Measurements from ENCODE around the gene ZDHHC8.
A peak's percentile ranks its signal among the peaks of the same experiment; 100 is the strongest.

Gene ZDHHC8

GRCh38 chr22:20115691-20116375, 15.8 kb upstream of the ZDHHC8 start, which contains the start of gene RANBP1:
TSS of gene RANBP1 (plus strand) at chr22:20116104. CDS start at chr22:20116185, 81 bp downstream.
- no peak for DNase-seq

DNA sequence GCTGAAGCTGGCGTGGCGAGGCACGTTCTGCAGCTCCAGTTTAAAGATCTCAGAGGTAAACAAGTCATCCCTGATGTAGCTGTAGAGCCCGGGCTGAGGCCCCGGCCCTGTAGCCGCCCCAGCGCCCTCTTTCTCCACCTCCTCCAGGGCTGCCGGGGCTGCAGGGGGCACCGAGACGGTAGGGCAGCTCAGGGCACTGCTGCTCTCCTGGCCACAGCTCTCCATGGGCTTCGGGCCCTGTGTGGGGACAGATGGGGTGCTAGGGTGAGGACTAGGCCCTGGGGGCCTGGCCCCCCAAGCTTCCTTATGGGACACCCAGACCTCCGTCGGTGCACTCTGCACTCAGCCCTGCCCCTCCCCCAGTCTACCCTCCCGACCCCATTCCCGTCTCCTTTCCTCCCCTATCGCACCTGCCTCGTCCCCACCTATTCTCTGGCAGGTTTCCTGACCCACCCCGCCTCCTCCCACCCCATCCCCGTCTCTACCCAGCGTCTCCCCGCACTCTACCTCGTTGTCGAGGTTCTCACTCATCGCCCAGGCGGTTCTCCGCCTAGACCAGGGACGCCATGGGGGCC, 15.1 kb upstream of the ZDHHC8 start:
- no peak for DNase-seq

DNA sequence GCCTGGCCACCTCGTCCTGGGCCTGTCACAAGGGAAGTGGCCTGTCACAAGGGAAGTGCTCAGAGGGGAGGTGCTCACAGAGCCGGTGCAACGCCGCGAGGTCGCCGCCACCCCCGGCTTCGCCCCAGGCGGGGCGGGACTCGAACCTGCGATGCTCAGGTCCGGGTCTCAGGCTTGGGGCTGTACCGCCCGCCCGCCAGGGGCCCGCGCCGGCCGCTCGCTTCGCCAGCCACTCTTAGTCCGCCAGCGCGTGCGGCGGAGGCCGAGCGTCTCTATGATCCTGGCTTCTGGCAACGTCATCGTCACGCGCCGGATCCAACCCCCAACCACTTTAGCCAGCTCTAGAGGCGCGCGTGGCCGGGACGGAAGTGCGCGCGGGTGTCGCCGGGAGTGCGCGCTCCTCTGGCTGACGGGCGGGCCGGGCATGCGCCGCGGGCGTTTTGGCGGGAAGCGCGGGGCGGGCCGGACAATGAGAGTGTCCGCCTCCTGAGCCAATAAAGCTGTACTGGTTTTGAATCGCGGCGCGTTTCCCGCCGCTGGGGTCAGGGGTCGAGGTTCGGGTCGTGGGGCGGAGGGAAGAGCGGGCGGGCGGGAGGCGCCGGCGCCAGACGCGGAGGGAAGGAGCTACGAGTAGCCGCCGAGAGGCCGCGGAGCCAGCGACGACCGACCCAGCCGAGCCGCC, 14.5 kb upstream of the ZDHHC8 start, which contains the start of gene TRMT2A:
TSS of gene TRMT2A (minus strand) at position 276 of the 682 bp plus-strand sequence. CDS start 320 bp downstream, outside the sequence.
- peak; percentile 96 for DNase-seq

GRCh38 chr22:20117633-20118299, 13.8 kb upstream of the ZDHHC8 start:
- DNase-seq, result peak; percentile 32

DNA sequence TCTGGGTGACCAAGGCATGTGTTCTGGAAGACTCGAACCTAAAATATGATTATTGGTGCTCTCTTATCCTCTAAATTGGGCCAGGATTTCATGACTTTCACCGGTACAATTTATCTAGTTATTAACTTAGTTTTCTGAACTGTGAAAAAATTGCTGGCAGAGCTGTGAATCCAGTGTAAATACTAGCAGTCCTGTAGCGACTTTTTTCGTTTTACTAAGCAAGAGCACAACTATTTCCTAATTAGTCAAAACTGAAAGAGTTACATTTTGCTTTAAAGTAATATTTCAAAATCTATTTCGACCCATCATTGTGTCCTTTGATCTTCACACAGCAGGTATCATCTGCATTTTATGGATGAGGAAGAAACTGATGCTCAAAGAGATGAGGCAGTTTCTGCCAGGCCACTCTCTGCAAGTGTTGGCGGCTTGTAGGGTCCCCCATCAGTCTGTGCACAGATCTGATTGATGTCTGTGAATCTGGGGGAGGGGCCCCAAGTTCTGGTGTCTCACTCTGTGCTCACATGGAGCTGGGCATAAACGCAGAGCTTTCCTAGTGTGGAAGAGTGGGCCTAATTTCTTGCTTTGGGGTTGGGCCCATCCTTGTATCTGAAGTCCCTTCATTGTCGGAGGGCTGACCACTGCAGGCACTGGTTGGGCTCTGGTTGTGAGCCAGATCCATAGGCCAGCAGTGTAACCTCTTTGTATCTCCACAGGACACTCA, 13.1 kb upstream of the ZDHHC8 start:
- DNase-seq, result no peak

DNA sequence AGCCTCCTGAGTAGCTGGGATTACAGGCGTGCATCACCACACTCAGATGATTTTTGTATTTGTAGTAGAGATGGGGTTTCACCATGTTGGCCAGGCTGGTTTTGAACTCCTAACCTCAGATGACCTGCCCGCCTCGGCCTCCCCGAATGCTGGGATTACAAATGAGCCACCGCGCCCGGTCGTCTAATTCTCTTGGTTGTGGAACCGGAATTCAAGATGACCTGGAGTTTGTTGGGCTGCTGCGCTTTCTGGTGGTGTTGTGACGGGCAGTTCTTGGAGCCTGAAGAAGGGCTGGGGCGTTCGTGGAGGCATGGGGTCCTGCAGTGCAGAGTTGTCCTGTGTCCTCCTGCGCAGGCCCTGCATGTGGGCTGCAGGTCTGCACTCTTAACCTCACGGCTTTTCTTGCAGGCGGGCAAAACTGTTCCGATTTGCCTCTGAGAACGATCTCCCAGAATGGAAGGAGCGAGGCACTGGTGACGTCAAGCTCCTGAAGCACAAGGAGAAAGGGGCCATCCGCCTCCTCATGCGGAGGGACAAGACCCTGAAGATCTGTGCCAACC, 9.7 kb upstream of the ZDHHC8 start:
- no peak for DNase-seq

DNA sequence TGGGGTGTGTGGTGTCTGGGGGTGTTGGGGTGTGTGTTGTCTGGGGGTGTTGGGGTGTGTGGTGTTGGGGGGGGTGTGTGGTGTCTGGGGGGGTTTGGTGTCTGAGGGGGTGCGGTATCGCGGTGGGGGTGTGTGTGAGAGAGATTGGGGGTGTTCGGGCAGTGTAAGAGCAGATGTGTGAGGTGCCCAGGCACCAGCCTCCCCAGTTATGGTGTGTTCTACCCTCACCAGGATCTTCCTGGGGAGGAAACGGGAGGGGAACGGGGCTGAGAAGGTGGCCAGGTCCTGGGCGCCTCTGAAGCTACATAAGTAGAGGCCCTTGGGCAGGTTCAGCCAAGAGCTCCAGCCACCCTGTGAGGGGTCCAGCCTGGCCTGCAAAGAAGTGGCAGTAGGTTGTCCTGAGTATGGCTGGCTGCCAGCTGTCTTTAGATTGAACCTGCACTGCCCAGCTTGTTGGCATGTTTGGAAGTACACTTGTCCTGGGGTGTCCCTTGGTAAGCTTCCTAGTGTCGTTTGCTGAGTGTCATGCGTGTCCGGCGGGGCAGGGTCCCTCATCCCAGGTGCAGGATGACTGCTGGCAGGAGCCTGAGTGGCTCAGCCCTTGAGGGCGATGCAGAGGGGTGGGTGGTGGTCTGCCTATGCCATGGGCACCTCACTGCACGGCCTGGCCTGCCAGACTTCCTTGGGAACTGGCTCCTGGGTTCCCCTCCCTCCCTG, 8.1 kb upstream of the ZDHHC8 start:
- DNase-seq, result no peak

GRCh38 chr22:20124083-20124787, 7.4 kb upstream of the ZDHHC8 start:
- DNase-seq, result no peak

DNA sequence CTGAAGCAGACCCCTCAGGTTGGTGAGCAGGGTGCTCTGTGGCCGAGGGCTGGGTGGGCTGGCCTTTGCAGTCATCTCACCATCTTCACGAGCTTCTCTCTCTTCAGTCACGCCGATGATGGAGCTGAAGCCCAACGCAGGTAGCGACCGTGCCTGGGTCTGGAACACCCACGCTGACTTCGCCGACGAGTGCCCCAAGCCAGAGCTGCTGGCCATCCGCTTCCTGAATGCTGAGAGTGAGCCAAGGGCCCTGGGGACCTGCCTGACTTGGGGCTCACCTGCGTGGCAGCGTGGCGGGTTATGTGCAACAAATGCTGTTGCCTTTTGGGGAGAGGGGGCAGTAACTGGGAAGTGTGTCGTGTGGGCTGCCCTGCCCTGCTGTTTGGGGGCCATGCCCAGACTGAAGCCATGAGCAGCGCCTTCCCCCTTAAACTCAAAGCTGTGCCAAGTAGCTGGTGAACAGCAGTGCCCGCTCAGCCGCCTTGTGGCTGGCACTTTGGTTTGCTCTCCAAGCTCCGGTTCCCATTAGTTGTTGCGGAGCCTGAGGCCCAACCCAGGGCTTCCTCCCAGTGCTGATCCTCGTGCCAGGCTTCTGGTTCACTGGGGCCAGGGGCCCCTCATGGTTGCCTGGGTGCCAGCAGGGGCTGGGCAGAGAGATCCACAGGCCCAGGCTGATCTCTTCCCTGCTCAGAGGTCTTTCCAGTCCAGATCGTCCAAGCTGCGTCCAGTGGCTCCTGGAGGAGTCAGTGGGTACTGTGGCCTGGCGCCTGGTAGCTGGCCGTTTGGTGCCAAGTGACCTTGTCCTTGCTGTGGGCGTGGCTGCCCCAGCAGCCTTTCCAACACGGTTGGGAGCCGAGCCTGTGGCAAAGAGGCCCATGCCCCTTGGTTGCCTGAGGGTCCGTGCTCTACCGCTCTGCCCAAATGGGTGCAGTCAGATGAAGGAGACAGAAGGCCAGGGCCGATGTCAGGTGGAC, 6.1 kb upstream of the ZDHHC8 start:
- no peak for DNase-seq

DNA sequence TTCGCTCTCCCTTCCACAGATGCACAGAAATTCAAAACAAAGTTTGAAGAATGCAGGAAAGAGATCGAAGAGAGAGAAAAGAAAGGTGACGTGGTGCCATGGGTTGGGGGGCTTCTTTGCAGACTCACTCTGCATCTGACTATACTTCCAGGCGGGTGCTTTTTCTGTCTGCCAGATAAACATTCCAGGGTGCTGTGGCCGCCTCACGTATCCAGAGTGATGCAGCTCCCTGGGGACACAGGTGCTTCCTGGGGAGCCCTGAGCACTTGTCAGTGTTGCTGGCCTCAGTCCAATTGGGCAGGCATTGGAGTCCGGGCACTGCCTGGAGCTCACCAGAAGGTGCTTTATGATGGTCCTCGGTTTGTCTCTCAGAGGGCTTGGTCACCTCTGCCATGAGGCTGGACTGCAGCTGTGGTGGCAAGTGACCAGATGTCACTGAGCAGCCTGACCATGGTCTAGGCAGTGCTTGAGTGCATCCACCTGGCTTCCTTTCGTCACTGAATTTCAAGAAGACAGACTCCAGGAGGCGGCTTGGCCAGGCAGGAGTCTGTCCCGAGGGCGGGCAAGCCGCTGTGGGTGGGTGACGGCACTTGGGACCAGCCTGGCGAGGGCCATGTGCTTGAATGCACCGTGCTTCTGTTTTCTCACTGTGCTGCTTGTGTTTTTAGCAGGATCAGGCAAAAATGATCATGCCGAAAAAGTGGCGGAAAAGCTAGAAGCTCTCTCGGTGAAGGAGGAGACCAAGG, 5.1 kb upstream of the ZDHHC8 start:
- no peak for DNase-seq

DNA sequence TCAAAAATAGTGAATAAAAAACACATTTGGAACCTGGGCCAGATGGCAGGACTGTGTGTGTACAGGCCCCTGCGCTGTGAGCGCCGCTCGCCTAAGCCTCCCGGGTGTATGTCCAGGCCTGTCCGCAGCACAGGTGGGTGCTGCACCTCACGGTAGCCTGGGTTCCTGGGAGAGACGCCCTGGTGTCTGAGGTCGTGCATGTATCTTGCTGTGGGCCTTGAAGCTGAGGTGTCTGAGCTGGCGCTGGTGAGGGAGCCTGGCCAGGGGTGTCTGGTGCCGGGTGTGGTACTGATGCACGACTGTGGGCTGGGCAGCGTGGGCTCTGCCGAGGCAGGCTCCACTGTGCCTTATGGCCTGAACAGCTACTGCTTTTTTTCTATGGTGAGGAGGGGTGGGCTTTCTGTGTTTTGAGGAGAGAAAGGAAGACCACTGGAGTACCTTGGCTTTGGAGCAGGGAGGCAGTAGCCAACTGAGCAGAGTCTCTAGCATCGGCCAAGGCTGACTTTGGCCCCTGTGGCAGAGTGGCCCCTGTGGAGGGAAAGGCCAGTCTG, 4.2 kb upstream of the ZDHHC8 start:
- DNase-seq, result no peak

DNA sequence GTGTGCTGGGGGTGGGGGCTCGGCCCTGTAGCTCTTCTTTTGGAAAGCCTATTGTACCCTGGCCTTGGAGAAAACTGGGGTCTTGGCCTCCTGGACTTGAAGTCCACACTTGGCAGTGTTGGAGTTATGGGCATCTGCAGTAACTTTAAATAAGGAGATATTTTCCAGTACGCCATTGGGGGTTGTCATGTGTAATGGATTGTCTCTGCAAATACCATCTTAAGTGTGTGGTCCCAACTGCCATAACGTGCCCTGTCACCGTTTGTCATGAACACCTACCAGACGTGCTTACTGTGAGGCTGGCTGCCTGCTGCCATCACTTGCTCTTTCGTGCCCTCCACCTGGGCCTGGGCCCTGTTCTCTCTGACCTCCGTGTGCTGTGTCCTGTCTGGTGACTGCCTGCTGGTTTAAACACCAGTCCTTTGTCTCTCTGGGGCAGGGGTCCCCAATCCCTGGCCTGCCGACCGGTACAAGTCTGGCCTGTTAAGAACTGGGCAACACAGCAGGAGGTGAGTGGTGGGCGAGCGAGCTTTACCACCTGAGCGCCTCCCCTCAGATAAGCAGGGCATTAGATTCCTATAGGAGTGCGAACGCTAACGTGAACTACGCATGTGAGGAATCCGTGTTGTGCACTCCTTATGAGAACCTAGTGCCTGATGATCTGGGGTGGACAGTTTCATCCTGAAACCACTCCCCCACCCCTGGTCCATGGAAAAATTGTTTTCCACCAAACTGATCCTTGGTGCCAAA, 3.6 kb upstream of the ZDHHC8 start:
- DNase-seq, result no peak

DNA sequence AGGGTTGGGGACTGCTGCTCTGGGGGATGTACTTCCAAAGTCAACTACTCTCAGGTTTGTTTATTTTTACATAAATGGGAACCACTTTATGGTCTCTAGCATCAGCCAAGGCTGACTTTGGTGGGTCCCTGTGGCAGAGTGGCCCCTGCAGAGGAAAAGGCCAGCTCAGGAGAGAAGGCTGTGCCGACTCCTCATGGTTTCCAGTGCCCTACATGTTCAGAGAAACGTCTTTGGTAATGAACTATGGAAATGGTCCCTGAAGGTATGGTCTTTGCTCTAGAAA, 3.0 kb upstream of the ZDHHC8 start:
- no peak for DNase-seq

- peak; percentile 52 for DNase-seq
These were observed 2.5 kb upstream of the ZDHHC8 start for GRCh38 chr22:20128902-20129746.

- no peak for DNase-seq
These were observed 1.9 kb upstream of the ZDHHC8 start for GRCh38 chr22:20129747-20130014.

DNA sequence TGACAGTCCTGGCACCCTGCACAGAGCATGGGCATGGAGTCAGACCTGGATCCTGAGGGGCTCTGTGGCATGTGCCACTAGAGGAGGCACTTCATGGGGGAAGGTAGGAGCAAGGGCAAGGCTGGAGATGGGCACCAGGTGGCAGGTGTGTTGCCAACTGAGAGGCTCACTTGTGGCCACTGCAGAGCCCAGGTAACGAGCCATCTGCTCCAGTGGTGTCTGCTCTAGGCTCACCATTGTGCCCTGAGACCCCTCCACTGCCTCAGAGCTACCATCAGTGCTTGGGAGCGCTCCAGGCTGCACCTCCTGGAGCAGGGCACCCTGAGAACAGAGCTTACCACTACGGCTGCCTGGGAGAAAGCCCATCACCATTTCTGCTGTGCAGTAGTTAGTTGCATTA, 1.3 kb upstream of the ZDHHC8 start:
- DNase-seq, result no peak

- peak; percentile 30 for DNase-seq
These were observed 640 bp upstream of the ZDHHC8 start for GRCh38 chr22:20130731-20131596.

Measured in MV-4-11 (cell line).